Endothelial cell of umbilical vein (primary cell): ENCODE data around the gene AMPH. TPM values are rescaled to one million over a fixed set of nuclear protein-coding genes. Genes with fewer than 3 reads are reported as not detected.

Experiments used
- BruUV-seq: library from RNA; stranded (reverse); fragments of 400-500 nt; replicated peaks from 2 replicates; lab custom pipeline; 2021; lab: Mats Ljungman, UMichigan
- CTCF ChIA-PET: fragments of 300-600, 350-600 bp; sonication (Branson Sonifier 250); formaldehyde crosslinking; loops from one replicate; lab custom pipeline; 2021; ENCODE audit warnings: antibody characterized with exemption, inconsistent platforms; lab: Charles Lee
- POLR2A ChIA-PET: fragments of 300-600, 350-600 bp; sonication (Branson Sonifier 250); formaldehyde crosslinking; loops from one replicate; lab custom pipeline; 2021; ENCODE audit warnings: antibody characterized with exemption, inconsistent platforms; lab: Charles Lee
- DNase-seq: peaks from one replicate; pipeline ENCODE4 v3.0.0-alpha.2; 2011; ENCODE audit warnings: low read depth, low spot score
- FAIRE-seq: peaks from 2 replicates; lab custom pipeline; 2011; peaks lifted over from hg19 to GRCh38; lab: Jason Lieb, UNC
- H2AFZ ChIP-seq: 2 replicates; pipeline ENCODE4 v1.6.0; 2012; ENCODE audit warnings: low read depth, low read length, control low read depth, inconsistent platforms
- H3K27ac ChIP-seq: 2 replicates; pipeline ENCODE4 v1.5.1; 2011; ENCODE audit warnings: low read depth, mild to moderate bottlenecking, control low read depth, low read length, moderate library complexity; ENCODE audit not compliant: insufficient read depth
- H3K27me3 ChIP-seq, 2 experiments: 2 replicates each; pipeline versions ENCODE4 v1.6.0 to v1.6.1; 2011; ENCODE audit warnings: low read length in 2 of 2, mixed read lengths in 1 of 2; ENCODE audit not compliant: control insufficient read depth in 2 of 2, insufficient read depth in 2 of 2
- H3K36me3 ChIP-seq, 2 experiments: 2 replicates in 1 of 2; 3 replicates in 1 of 2; pipeline ENCODE4 v1.5.1; 2011; ENCODE audit warnings: low read length in 2 of 2, mild to moderate bottlenecking in 1 of 2, moderate library complexity in 1 of 2; ENCODE audit not compliant: control insufficient read depth in 2 of 2, insufficient read depth in 2 of 2; ENCODE audit errors: extremely low read depth in 1 of 2
- H3K4me1 ChIP-seq: 3 replicates; pipeline ENCODE4 v1.5.1; 2011; ENCODE audit warnings: mild to moderate bottlenecking, low read length; ENCODE audit not compliant: control insufficient read depth, insufficient read depth; ENCODE audit errors: extremely low read depth
- H3K4me2 ChIP-seq: 2 replicates; pipeline ENCODE4 v1.6.1; 2011; ENCODE audit warnings: low read length, control low read depth, mixed read lengths; ENCODE audit not compliant: insufficient read depth
- H3K4me3 ChIP-seq, 3 experiments: fragments of 200-600 bp in 1 of 3; sonication (generic), shearing (Covaris generic) in 1 of 3; replicated peaks in 1 of 3; 2 replicates each; pipeline ENCODE4 v1.5.1; 2011 to 2016; ENCODE audit warnings: control low read depth in 3 of 3, low read length in 3 of 3, mild to moderate bottlenecking in 2 of 3, inconsistent platforms in 1 of 3, low read depth in 1 of 3, moderate library complexity in 1 of 3; ENCODE audit not compliant: insufficient read depth in 1 of 3
- H3K79me2 ChIP-seq: 2 replicates; pipeline ENCODE4 v1.6.0; 2012; ENCODE audit warnings: low read length, inconsistent platforms; ENCODE audit not compliant: control insufficient read depth, insufficient read depth
- H3K9ac ChIP-seq: replicated peaks from 2 replicates; pipeline ENCODE3; 2011; ENCODE audit warnings: low read length, control low read depth; ENCODE audit not compliant: insufficient read depth; ENCODE audit errors: extremely low read depth
- H3K9me1 ChIP-seq: replicated peaks from 3 replicates; pipeline ENCODE4 v1.6.0; 2011; ENCODE audit warnings: mild to moderate bottlenecking, low read length; ENCODE audit not compliant: control insufficient read depth, insufficient read depth; ENCODE audit errors: extremely low read depth
- H3K9me3 ChIP-seq: replicated peaks from 2 replicates; pipeline ENCODE4 v1.5.1; 2012; ENCODE audit warnings: low read length, inconsistent platforms; ENCODE audit not compliant: control insufficient read depth, insufficient read depth
- H4K20me1 ChIP-seq: replicated peaks from 2 replicates; pipeline ENCODE3; 2011; ENCODE audit warnings: mild to moderate bottlenecking, low read length; ENCODE audit not compliant: control insufficient read depth, insufficient read depth; ENCODE audit errors: extremely low read depth
- CTCF ChIP-seq, 2 donors: IDR thresholded peaks; 1 replicate in 1 of 2; 2 replicates in 1 of 2; pipeline ENCODE4 v1.5.1; 2011; ENCODE audit warnings: low read length in 2 of 2, mild to moderate bottlenecking in 2 of 2, moderate library complexity in 2 of 2, control low read depth in 1 of 2, inconsistent platforms in 1 of 2, low read depth in 1 of 2; ENCODE audit not compliant: insufficient read depth in 1 of 2; ENCODE audit errors: extremely low read depth in 1 of 2
- EZH2 ChIP-seq: IDR thresholded peaks from 2 replicates; pipeline ENCODE4 v1.6.1; 2012; ENCODE audit warnings: borderline replicate concordance, low read depth, mild to moderate bottlenecking, moderate library complexity, low read length, inconsistent platforms; ENCODE audit not compliant: severe bottlenecking
- FOS ChIP-seq: IDR thresholded peaks from 2 replicates; pipeline ENCODE4 v1.6.1; 2011; ENCODE audit warnings: mild to moderate bottlenecking, low read length, moderate library complexity, borderline replicate concordance; ENCODE audit not compliant: insufficient read depth
- GATA2 ChIP-seq: IDR thresholded peaks from 2 replicates; pipeline ENCODE4 v1.7.0; 2011; ENCODE audit warnings: low read depth, mild to moderate bottlenecking, moderate library complexity, mixed read lengths, low read length; ENCODE audit not compliant: insufficient read length, insufficient read depth
- JUN ChIP-seq: IDR thresholded peaks from 2 replicates; pipeline ENCODE4 v1.6.1; 2011; ENCODE audit warnings: borderline replicate concordance, low read depth; ENCODE audit not compliant: insufficient read length, insufficient read depth
- MYC ChIP-seq: IDR thresholded peaks from one replicate; pipeline ENCODE4 v1.6.1; 2011; ENCODE audit warnings: mild to moderate bottlenecking, low read depth, low read length
- POLR2A ChIP-seq: IDR thresholded peaks from 2 replicates; pipeline ENCODE4 v1.6.1; 2012; ENCODE audit warnings: low read depth, mild to moderate bottlenecking, control low read depth, low read length
- POLR2AphosphoS5 ChIP-seq: IDR thresholded peaks from 2 replicates; pipeline ENCODE4 v1.6.1; 2012; ENCODE audit warnings: low read depth, mild to moderate bottlenecking, control low read depth, low read length, moderate library complexity; ENCODE audit not compliant: insufficient read depth
- dilution Hi-C: fragments of 300-500 bp; cut with MboI; formaldehyde crosslinking; loops from one replicate; pipeline ENCODE4 v1.15.0; 2019; ENCODE audit warnings: low sequenced_read_pairs; ENCODE audit not compliant: extremely low pct_ligation_motif_present
- intact Hi-C: fragments of 100-400 bp; cut with micrococcal nuclease; formaldehyde crosslinking; loops from one replicate; pipeline ENCODE4 v1.10.0; 2022
- polyA plus RNA-seq, 4 experiments: library from polyadenylated mRNA; depleted of rRNA in 3 of 4; stranded (reverse) in 3 of 4; unstranded in 1 of 4; fragments of >200 nt; gene quantifications; 2 replicates each; pipeline versions ENCODE4 v1.2.1 to v1.2.3, GENCODE V29; 2011 to 2012; ENCODE audit warnings: missing spikeins in 1 of 4
- total RNA-seq: library from RNA; stranded (reverse); gene quantifications from 2 replicates; pipeline ENCODE4 v1.2.3, GENCODE V29; 2021
- TF ChIP-seq, protein P1 (sequence below): IDR thresholded peaks from 2 replicates; pipeline ENCODE4 v1.6.1; 2011; ENCODE audit not compliant: insufficient read depth, insufficient read length

Gene AMPH
- total and polyA plus RNA-seq, 2 donors (not counting 3 experiments of a cell fraction or from before 2014, with no cell fraction given): 5.2 to 9.2 TPM

- Histone ChIP-seq H2AFZ (no peak overlapping the region), H3K9me1 (no peaks in the 10 kb centered on the region), H3K4me1 (no peaks in the 10 kb centered on the region), H3K27ac (no peak overlapping the region), H3K79me2 (no peaks in the 10 kb centered on the region), H3K9ac (no peak overlapping the region), H3K9me3 (no peaks in the 10 kb centered on the region), H3K4me2 (no peak overlapping the region), H3K36me3 (no peaks in the 10 kb centered on the region), H3K27me3 (no peaks in the 10 kb centered on the region), H3K4me3 (no peak overlapping the region), H4K20me1 (no peaks in the 10 kb centered on the region)
- dilution Hi-C loops (no loop called here), intact Hi-C loops (no loop called here)
- DNase-seq: no peak
- BruUV-seq: no TSS peak
- CTCF ChIA-PET: interaction anchor here (1.2 kb wide), 1 partner anchor 26 kb away, joined by 3 read pairs; no protein-coding TSS in a partner anchor
- POLR2A ChIA-PET: no interaction called here
- TF ChIP-seq FOS: no peak
- TF ChIP-seq GATA2: no peak
- no peak for TF ChIP-seq POLR2A
- no peak for FAIRE-seq
These were observed 89.0 kb downstream of the AMPH start for GRCh38 chr7:38542156-38542555.

DNA sequence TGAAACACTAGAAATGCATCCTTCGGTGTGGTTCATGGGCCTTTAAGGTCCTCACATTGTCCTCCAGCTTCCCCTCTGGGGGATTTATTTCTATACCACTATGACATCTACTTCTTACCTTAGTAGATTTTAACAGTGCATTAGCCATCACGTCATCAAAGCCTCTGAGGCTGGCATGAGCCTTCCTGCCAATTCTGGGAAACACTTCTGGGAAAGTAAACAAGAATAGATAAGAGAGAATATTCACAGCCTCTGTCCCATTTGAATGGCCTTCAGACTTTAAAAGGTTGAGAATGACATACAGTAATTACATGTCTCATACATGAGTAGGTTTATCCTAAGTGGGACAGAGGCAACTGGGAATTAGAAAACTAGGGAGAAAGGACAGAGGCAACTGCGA is 89.7 kb downstream of the AMPH start:
- H3K9ac ChIP-seq: no peak overlapping the region
- dilution Hi-C loops: no loop called here
- no peak overlapping the region for H3K27ac ChIP-seq
- FAIRE-seq (no peak), DNase-seq (no peak)
- no peaks in the 10 kb centered on the region for H3K79me2 ChIP-seq
- H3K4me3 ChIP-seq: no peak overlapping the region
- intact Hi-C loops: no loop called here
- H4K20me1 ChIP-seq: no peaks in the 10 kb centered on the region
- no TSS peak for BruUV-seq
- H3K36me3 ChIP-seq: no peaks in the 10 kb centered on the region
- TF ChIP-seq FOS (no peak), MYC (no peak), GATA2 (no peak), EZH2 (no peak), CTCF (IDR thresholded peaks at IDR 0.05; ENCODE audit: extremely low read depth in 1 of 2, insufficient read depth in 1 of 2, low read depth in 1 of 2, low read length in 2 of 2) (no peak), POLR2A (no peak), POLR2AphosphoS5 (no peak), JUN (no peak)
- TF ChIP-seq, protein P1, sequence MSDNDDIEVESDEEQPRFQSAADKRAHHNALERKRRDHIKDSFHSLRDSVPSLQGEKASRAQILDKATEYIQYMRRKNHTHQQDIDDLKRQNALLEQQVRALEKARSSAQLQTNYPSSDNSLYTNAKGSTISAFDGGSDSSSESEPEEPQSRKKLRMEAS: no peak
- H2AFZ ChIP-seq: no peak overlapping the region
- H3K4me2 ChIP-seq: no peak overlapping the region
- no peaks in the 10 kb centered on the region for H3K4me1 ChIP-seq
- no peaks in the 10 kb centered on the region for H3K27me3 ChIP-seq
- CTCF ChIA-PET: interaction anchor here (0.8 to 1.2 kb wide), 2 partner anchors 27 to 142 kb away, joined by 3 read pairs; no protein-coding TSS in a partner anchor
- no peaks in the 10 kb centered on the region for H3K9me1 ChIP-seq
- POLR2A ChIA-PET: no interaction called here
- H3K9me3 ChIP-seq: no peaks in the 10 kb centered on the region
